SK-N-SH treated with all-trans-retinoic acid at 6 μM for 48 hours (cell line): Measurements from ENCODE around the gene SERGEF.

Experiments
- ATAC-seq: fragments of 200-7000 bp; cut with Tn5 transposase; 3 replicates; pipeline ENCODE4 v1.9.1; 2020; ENCODE audit warnings: mild to moderate bottlenecking, moderate library complexity
- ARNTL ChIP-seq: fragments of 450-650 bp; formaldehyde crosslinking; IDR thresholded peaks from 2 replicates; pipeline ENCODE4 v1.5.0; 2020; ENCODE audit warnings: low read depth, mild to moderate bottlenecking, moderate library complexity, borderline replicate concordance
- BACH2 ChIP-seq: fragments of 250-450 bp; sonication (Bioruptor Pico); IDR thresholded peaks from 2 replicates; pipeline ENCODE4 v1.9.0; 2021; ENCODE audit warnings: mild to moderate bottlenecking, borderline replicate concordance
- CSDC2 ChIP-seq: fragments of 250-450 bp; sonication (Bioruptor Pico); IDR thresholded peaks from 2 replicates; pipeline ENCODE4 v1.5.0; 2020; ENCODE audit warnings: mild to moderate bottlenecking, moderate library complexity
- ESRRG ChIP-seq: fragments of 250-450 bp; sonication (Bioruptor Pico); IDR thresholded peaks from 2 replicates; pipeline ENCODE4 v1.6.1; 2021; ENCODE audit warnings: mild to moderate bottlenecking
- GLIS3 ChIP-seq: fragments of 250-450 bp; sonication (Bioruptor Pico); IDR thresholded peaks from 2 replicates; pipeline ENCODE4 v1.5.0; 2020; ENCODE audit warnings: mild to moderate bottlenecking, moderate library complexity
- ISL1 ChIP-seq: fragments of 250-450 bp; sonication (Bioruptor Pico); IDR thresholded peaks from 2 replicates; pipeline ENCODE4 v2.1.2; 2022; ENCODE audit warnings: mild to moderate bottlenecking, moderate library complexity
- OSR1 ChIP-seq: fragments of 250-450 bp; sonication (Bioruptor Pico); IDR thresholded peaks from 2 replicates; pipeline ENCODE4 v1.8.0; 2022; ENCODE audit warnings: moderate library complexity, mild to moderate bottlenecking, inconsistent platforms
- PPARA ChIP-seq: fragments of 250-450 bp; sonication (Bioruptor Pico); IDR thresholded peaks from 2 replicates; pipeline ENCODE4 v1.5.0; 2020; ENCODE audit warnings: mild to moderate bottlenecking, borderline replicate concordance
- RARB ChIP-seq: fragments of 250-450 bp; sonication (Bioruptor Pico); IDR thresholded peaks from 2 replicates; pipeline ENCODE4 v1.8.0; 2021; ENCODE audit warnings: mild to moderate bottlenecking, moderate library complexity
- SNAI2 ChIP-seq: fragments of 250-450 bp; sonication (Bioruptor Pico); IDR thresholded peaks from 2 replicates; pipeline ENCODE4 v1.5.0; 2020; ENCODE audit warnings: mild to moderate bottlenecking, moderate library complexity
- TCF4 ChIP-seq: fragments of 250-450 bp; sonication (Bioruptor Pico); IDR thresholded peaks from 2 replicates; pipeline ENCODE4 v1.8.0; 2021; ENCODE audit warnings: mild to moderate bottlenecking, moderate library complexity, borderline replicate concordance
- TOX ChIP-seq: fragments of 250-450 bp; sonication (Bioruptor Pico); IDR thresholded peaks from 2 replicates; pipeline ENCODE4 v1.8.0; 2021; ENCODE audit warnings: mild to moderate bottlenecking, moderate library complexity, borderline replicate concordance
- ZC3H10 ChIP-seq: fragments of 250-450 bp; sonication (Bioruptor Pico); IDR thresholded peaks from 2 replicates; pipeline ENCODE4 v1.5.1; 2021; ENCODE audit warnings: mild to moderate bottlenecking, moderate library complexity
- ZFP3 ChIP-seq: fragments of 250-450 bp; sonication (Bioruptor Pico); IDR thresholded peaks from 2 replicates; pipeline ENCODE4 v1.5.0; 2020; ENCODE audit warnings: mild to moderate bottlenecking, moderate library complexity
- ZFP30 ChIP-seq: fragments of 450-650 bp; formaldehyde crosslinking; IDR thresholded peaks from 2 replicates; pipeline ENCODE4 v1.5.0; 2022; ENCODE audit warnings: mild to moderate bottlenecking, moderate library complexity
- ZNF565 ChIP-seq: fragments of 450-650 bp; formaldehyde crosslinking; conservative IDR thresholded peaks from 2 replicates; pipeline ENCODE4 v1.5.0; 2020; ENCODE audit warnings: low read depth, mild to moderate bottlenecking, moderate library complexity
- ZNF70 ChIP-seq: fragments of 450-650 bp; formaldehyde crosslinking; IDR thresholded peaks from 2 replicates; pipeline ENCODE4 v1.5.0; 2020; ENCODE audit warnings: mild to moderate bottlenecking, moderate library complexity
- ZNF8 ChIP-seq: fragments of 450-650 bp; formaldehyde crosslinking; IDR thresholded peaks from 2 replicates; pipeline ENCODE4 v1.5.0; 2020; ENCODE audit warnings: mild to moderate bottlenecking, moderate library complexity
- TF ChIP-seq, protein P1 (sequence below): fragments of 250-450 bp; sonication (Bioruptor Pico); IDR thresholded peaks from 2 replicates; pipeline ENCODE4 v1.5.1; 2021; ENCODE audit warnings: mild to moderate bottlenecking, moderate library complexity
- TF ChIP-seq, protein P2 (sequence below): fragments of 250-450 bp; sonication (Bioruptor Pico); IDR thresholded peaks from 2 replicates; pipeline ENCODE4 v1.5.1; 2020; ENCODE audit warnings: low read depth, mild to moderate bottlenecking, moderate library complexity
- TF ChIP-seq, protein P3 (sequence below): fragments of 250-450 bp; sonication (Bioruptor Pico); IDR thresholded peaks from 2 replicates; pipeline ENCODE4 v1.5.0; 2020; ENCODE audit warnings: mild to moderate bottlenecking, moderate library complexity
- TF ChIP-seq, protein P4 (sequence below): fragments of 250-450 bp; sonication (Bioruptor Pico); IDR thresholded peaks from 2 replicates; pipeline ENCODE4 v1.8.0; 2021; ENCODE audit warnings: low read depth, mild to moderate bottlenecking, moderate library complexity, borderline replicate concordance

SERGEF gene

DNA sequence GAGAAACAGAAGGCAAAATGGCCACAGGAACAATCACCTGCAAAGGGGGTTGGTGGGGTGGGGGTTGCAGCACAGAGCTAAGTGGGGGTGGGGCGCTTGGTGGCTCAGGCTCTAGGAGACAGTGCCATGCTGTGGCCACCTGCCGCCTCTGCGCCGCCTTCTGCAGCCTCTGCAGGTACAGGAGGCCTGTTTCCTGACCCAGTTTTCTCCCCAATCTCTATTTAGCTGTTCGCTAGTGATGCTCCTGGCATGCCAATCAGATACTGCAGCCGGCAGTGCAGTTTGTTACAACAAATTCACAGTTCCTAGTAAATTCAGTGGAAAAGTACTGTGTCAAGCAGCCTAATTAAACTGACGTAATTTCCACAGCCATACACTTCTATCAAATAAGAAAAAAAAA, 106.4 kb downstream of the SERGEF start (continued):
- TF ChIP-seq, protein P1, sequence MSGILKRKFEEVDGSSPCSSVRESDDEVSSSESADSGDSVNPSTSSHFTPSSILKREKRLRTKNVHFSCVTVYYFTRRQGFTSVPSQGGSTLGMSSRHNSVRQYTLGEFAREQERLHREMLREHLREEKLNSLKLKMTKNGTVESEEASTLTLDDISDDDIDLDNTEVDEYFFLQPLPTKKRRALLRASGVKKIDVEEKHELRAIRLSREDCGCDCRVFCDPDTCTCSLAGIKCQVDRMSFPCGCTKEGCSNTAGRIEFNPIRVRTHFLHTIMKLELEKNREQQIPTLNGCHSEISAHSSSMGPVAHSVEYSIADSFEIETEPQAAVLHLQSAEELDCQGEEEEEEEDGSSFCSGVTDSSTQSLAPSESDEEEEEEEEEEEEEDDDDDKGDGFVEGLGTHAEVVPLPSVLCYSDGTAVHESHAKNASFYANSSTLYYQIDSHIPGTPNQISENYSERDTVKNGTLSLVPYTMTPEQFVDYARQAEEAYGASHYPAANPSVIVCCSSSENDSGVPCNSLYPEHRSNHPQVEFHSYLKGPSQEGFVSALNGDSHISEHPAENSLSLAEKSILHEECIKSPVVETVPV (CRISPR knock-in tag) = no peak
- TF ChIP-seq, protein P2, sequence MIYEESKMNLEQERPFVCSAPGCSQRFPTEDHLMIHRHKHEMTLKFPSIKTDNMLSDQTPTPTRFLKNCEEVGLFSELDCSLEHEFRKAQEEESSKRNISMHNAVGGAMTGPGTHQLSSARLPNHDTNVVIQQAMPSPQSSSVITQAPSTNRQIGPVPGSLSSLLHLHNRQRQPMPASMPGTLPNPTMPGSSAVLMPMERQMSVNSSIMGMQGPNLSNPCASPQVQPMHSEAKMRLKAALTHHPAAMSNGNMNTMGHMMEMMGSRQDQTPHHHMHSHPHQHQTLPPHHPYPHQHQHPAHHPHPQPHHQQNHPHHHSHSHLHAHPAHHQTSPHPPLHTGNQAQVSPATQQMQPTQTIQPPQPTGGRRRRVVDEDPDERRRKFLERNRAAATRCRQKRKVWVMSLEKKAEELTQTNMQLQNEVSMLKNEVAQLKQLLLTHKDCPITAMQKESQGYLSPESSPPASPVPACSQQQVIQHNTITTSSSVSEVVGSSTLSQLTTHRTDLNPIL = no peak
- TF ChIP-seq ZFP30 = no peak
- TF ChIP-seq ESRRG (CRISPR knock-in tag) = no peak
- TF ChIP-seq CSDC2 (CRISPR knock-in tag) = no peak
- no peak for TF ChIP-seq ISL1
- no peak for TF ChIP-seq PPARA (CRISPR knock-in tag)
- no peak for TF ChIP-seq RARB
- no peak for TF ChIP-seq GLIS3
- no peak for TF ChIP-seq ZNF565 (CRISPR knock-in tag)

DNA sequence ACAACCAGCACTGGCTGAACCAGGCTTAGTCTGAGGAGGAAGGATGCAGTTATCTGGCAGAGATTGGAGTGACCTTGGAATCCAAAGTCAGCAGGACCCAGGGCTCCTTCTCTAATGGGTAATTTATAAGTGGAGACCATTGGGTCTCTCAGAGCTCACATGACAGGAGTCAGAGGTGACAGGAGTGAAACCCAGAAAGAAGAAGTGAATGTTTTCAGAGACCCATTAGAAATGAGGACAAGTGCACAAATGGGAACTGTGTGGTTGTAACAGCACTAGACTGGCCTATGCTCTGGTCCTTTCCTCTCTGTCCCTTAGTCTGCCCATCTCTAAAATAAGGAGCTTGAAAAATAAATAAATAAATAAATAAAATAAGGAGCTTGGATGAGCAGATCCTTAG, 107.4 kb downstream of the SERGEF start:
- ATAC-seq = no peak
- TF ChIP-seq ARNTL (CRISPR knock-in tag) = no peak
- no peak for TF ChIP-seq ZC3H10 (CRISPR knock-in tag)
- TF ChIP-seq OSR1 (CRISPR knock-in tag) = no peak
- TF ChIP-seq, protein P2 = no peak
- TF ChIP-seq BACH2 (CRISPR knock-in tag) = no peak
- no peak for TF ChIP-seq ZNF70 (CRISPR knock-in tag)
- no peak for TF ChIP-seq SNAI2 (CRISPR knock-in tag)

DNA sequence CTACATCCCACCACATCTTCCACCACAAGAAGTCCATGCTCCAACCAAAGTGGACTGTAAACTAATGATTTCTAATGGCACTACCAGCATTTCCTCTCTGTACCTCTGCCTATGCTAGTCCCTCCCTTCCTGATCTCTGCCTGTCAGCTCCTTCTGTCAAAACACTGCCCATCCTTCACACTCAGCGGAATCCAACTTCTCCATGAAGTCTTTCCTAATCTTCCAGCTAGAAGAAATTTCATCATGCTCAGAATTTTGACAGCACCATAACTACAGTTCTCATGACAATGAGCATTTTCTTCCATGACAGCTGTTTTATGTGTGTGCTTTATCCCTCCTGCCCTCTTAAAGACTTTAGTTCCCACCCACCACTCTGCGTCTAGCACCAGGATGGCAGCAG, 111.4 kb downstream of the SERGEF start:
- TF ChIP-seq ZNF565 (CRISPR knock-in tag) = no peak
- TF ChIP-seq ARNTL (CRISPR knock-in tag) = no peak
- no peak for TF ChIP-seq ZNF8
- no peak for TF ChIP-seq TCF4 (CRISPR knock-in tag)
- no peak for TF ChIP-seq PPARA (CRISPR knock-in tag)
- no peak for TF ChIP-seq ZFP3
- TF ChIP-seq ESRRG (CRISPR knock-in tag) = no peak
- TF ChIP-seq, protein P2 = no peak
- TF ChIP-seq TOX (CRISPR knock-in tag) = no peak
- TF ChIP-seq, protein P3, sequence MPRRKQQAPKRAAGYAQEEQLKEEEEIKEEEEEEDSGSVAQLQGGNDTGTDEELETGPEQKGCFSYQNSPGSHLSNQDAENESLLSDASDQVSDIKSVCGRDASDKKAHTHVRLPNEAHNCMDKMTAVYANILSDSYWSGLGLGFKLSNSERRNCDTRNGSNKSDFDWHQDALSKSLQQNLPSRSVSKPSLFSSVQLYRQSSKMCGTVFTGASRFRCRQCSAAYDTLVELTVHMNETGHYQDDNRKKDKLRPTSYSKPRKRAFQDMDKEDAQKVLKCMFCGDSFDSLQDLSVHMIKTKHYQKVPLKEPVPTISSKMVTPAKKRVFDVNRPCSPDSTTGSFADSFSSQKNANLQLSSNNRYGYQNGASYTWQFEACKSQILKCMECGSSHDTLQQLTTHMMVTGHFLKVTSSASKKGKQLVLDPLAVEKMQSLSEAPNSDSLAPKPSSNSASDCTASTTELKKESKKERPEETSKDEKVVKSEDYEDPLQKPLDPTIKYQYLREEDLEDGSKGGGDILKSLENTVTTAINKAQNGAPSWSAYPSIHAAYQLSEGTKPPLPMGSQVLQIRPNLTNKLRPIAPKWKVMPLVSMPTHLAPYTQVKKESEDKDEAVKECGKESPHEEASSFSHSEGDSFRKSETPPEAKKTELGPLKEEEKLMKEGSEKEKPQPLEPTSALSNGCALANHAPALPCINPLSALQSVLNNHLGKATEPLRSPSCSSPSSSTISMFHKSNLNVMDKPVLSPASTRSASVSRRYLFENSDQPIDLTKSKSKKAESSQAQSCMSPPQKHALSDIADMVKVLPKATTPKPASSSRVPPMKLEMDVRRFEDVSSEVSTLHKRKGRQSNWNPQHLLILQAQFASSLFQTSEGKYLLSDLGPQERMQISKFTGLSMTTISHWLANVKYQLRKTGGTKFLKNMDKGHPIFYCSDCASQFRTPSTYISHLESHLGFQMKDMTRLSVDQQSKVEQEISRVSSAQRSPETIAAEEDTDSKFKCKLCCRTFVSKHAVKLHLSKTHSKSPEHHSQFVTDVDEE (CRISPR knock-in tag) = no peak
- TF ChIP-seq OSR1 (CRISPR knock-in tag) = no peak
- no peak for TF ChIP-seq RARB
- no peak for TF ChIP-seq BACH2 (CRISPR knock-in tag)
- no peak for TF ChIP-seq ISL1
- TF ChIP-seq, protein P1 (CRISPR knock-in tag) = no peak
- no peak for TF ChIP-seq CSDC2 (CRISPR knock-in tag)
- no peak for TF ChIP-seq SNAI2 (CRISPR knock-in tag)
- TF ChIP-seq, protein P4, sequence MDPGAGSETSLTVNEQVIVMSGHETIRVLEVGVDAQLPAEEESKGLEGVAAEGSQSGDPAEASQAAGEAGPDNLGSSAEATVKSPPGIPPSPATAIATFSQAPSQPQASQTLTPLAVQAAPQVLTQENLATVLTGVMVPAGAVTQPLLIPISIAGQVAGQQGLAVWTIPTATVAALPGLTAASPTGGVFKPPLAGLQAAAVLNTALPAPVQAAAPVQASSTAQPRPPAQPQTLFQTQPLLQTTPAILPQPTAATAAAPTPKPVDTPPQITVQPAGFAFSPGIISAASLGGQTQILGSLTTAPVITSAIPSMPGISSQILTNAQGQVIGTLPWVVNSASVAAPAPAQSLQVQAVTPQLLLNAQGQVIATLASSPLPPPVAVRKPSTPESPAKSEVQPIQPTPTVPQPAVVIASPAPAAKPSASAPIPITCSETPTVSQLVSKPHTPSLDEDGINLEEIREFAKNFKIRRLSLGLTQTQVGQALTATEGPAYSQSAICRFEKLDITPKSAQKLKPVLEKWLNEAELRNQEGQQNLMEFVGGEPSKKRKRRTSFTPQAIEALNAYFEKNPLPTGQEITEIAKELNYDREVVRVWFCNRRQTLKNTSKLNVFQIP (CRISPR knock-in tag) = no peak
- no peak for TF ChIP-seq ZNF70 (CRISPR knock-in tag)
- no peak for ATAC-seq
